Glutamatergic neuron (in vitro differentiated cells): Measurements from ENCODE around the gene SAP25. TPM values are rescaled to one million over a fixed set of nuclear protein-coding genes. Genes with fewer than 3 reads are reported as not detected.

Source experiments
- DNase-seq: peaks from one replicate; pipeline ENCODE4 v3.0.0; 2022
- H3K27ac Mint-ChIP-seq: one replicate; pipeline ENCODE4 v1.8.0; 2020; ENCODE audit warnings: mild to moderate bottlenecking, mixed read lengths, inconsistent platforms; ENCODE audit not compliant: unreplicated experiment
- H3K27me3 Mint-ChIP-seq: one replicate; pipeline ENCODE4 v1.8.0; 2020; ENCODE audit warnings: mild to moderate bottlenecking, moderate library complexity, mixed read lengths, inconsistent platforms; ENCODE audit not compliant: unreplicated experiment
- H3K36me3 Mint-ChIP-seq: one replicate; pipeline ENCODE4 v1.8.0; 2020; ENCODE audit warnings: mild to moderate bottlenecking, mixed read lengths, inconsistent platforms; ENCODE audit not compliant: unreplicated experiment
- H3K4me1 Mint-ChIP-seq: one replicate; pipeline ENCODE4 v1.8.0; 2020; ENCODE audit warnings: mild to moderate bottlenecking, low read depth, mixed read lengths, inconsistent platforms; ENCODE audit not compliant: unreplicated experiment
- H3K4me3 Mint-ChIP-seq: one replicate; pipeline ENCODE4 v1.8.0; 2020; ENCODE audit warnings: mild to moderate bottlenecking, mixed read lengths, inconsistent platforms; ENCODE audit not compliant: unreplicated experiment
- H3K9me3 Mint-ChIP-seq: one replicate; pipeline ENCODE4 v1.8.0; 2020; ENCODE audit warnings: mild to moderate bottlenecking, moderate library complexity, mixed read lengths, inconsistent platforms; ENCODE audit not compliant: unreplicated experiment
- CTCF ChIP-seq: fragments of 200-600 bp; sonication (generic); IDR thresholded peaks from one replicate; pipeline ENCODE4 v1.5.0; 2021; ENCODE audit not compliant: partially characterized antibody, unreplicated experiment
- total RNA-seq: library from RNA; stranded (reverse); fragmentation: NEBNext Ultra II Directional; extraction: Animal tissue kit (Norgen Biotek cat#: 25700); gene quantifications from one replicate; pipeline ENCODE4 v1.2.1, GENCODE V29; 2021; ENCODE audit not compliant: unreplicated experiment

The SAP25 gene
- total RNA-seq, 1 donor from 2014 or later, result 8.0 TPM

GRCh38 chr7:100613412-100614175 is 39.9 kb upstream of the SAP25 start:
- H3K36me3 Mint-ChIP-seq, result no peaks in the 10 kb centered on the region
- H3K4me1 Mint-ChIP-seq, result peaks cover 5% of the 10 kb centered on the region
- no peak for TF ChIP-seq CTCF
- peak overlapping the region; percentile 10 for H3K27ac Mint-ChIP-seq
- H3K9me3 Mint-ChIP-seq, result peaks cover 5% of the 10 kb centered on the region
- DNase-seq, result no peak
- H3K4me3 Mint-ChIP-seq, result peak overlapping the region; percentile 86
- H3K27me3 Mint-ChIP-seq, result peaks cover 2% of the 10 kb centered on the region

GRCh38 chr7:100612730-100613390 is 39.2 kb upstream of the SAP25 start:
- no peaks in the 10 kb centered on the region for H3K36me3 Mint-ChIP-seq
- H3K27me3 Mint-ChIP-seq, result peaks cover 2% of the 10 kb centered on the region
- H3K9me3 Mint-ChIP-seq, result peaks cover 5% of the 10 kb centered on the region
- peak overlapping the region; percentile 97 for H3K4me3 Mint-ChIP-seq
- no peak for TF ChIP-seq CTCF
- peak overlapping the region; percentile 12 for H3K27ac Mint-ChIP-seq
- peaks cover 5% of the 10 kb centered on the region for H3K4me1 Mint-ChIP-seq
- DNase-seq, result peak; percentile 39

- Mint-ChIP-seq H3K27ac (peak within 1 kb of the TSS; percentile 98), H3K27me3 (peaks cover 2% of the 10 kb centered on the region), H3K36me3 (no peaks in the 10 kb centered on the region), H3K9me3 (peaks cover 5% of the 10 kb centered on the region), H3K4me3 (peak within 1 kb of the TSS; percentile 97), H3K4me1 (peaks cover 5% of the 10 kb centered on the region)
- TF ChIP-seq CTCF, result no peak
- DNase-seq, result peak; percentile 99
These were observed 38.5 kb upstream of the SAP25 start, which contains the start of gene MOSPD3 for GRCh38 chr7:100611983-100612729. MOSPD3 (plus strand) TSS chr7:100612540; CDS start chr7:100612792, 252 bp downstream.

GRCh38 chr7:100609958-100610357 is 36.3 kb upstream of the SAP25 start:
- H3K27me3 Mint-ChIP-seq, result peaks cover 7% of the 10 kb centered on the region
- H3K9me3 Mint-ChIP-seq, result peaks cover 5% of the 10 kb centered on the region
- no peaks in the 10 kb centered on the region for H3K36me3 Mint-ChIP-seq
- H3K4me1 Mint-ChIP-seq, result peaks cover 5% of the 10 kb centered on the region
- no peak for TF ChIP-seq CTCF
- no peak for DNase-seq
- H3K4me3 Mint-ChIP-seq, result no peak overlapping the region
- H3K27ac Mint-ChIP-seq, result peak overlapping the region; percentile 30
